HEK293T (cell line): ENCODE data around the gene KIF3A.

ENCODE experiments used
- BHLHE40 ChIP-seq: fragments of 450-650 bp; IDR thresholded peaks from 2 replicates; pipeline ENCODE4 v1.6.1; 2016; ENCODE audit warnings: mild to moderate bottlenecking, moderate library complexity, borderline replicate concordance
- CTBP1 ChIP-seq: fragments of 450-650 bp; IDR thresholded peaks from 2 replicates; pipeline ENCODE4 v1.6.1; 2016; ENCODE audit warnings: borderline replicate concordance
- FOXA1 ChIP-seq: fragments of 450-650 bp; IDR thresholded peaks from 2 replicates; pipeline ENCODE4 v1.6.1; 2016; ENCODE audit warnings: mild to moderate bottlenecking
- FOXM1 ChIP-seq: fragments of 450-650 bp; IDR thresholded peaks from 2 replicates; pipeline ENCODE4 v1.6.1; 2017; ENCODE audit warnings: mild to moderate bottlenecking, borderline replicate concordance
- HDGF ChIP-seq: fragments of 450-650 bp; IDR thresholded peaks from 2 replicates; pipeline ENCODE4 v1.6.1; 2017; ENCODE audit warnings: antibody characterized with exemption, borderline replicate concordance
- L3MBTL2 ChIP-seq: fragments of 450-650 bp; conservative IDR thresholded peaks from 2 replicates; pipeline ENCODE4 v1.6.1; 2016; ENCODE audit warnings: mild to moderate bottlenecking
- SP1 ChIP-seq: fragments of 450-650 bp; IDR thresholded peaks from 2 replicates; pipeline ENCODE4 v1.6.1; 2017
- SUZ12 ChIP-seq: fragments of 450-650 bp; IDR thresholded peaks from 2 replicates; pipeline ENCODE4 v1.6.1; 2016; ENCODE audit warnings: mild to moderate bottlenecking

- TF ChIP-seq L3MBTL2 (no peak), HDGF (no peak), SUZ12 (no peak), BHLHE40 (no peak), CTBP1 (no peak), SP1 (no peak), FOXA1 (no peak), FOXM1 (no peak)
Measured at GRCh38 chr5:132689513-132689912, 47.8 kb downstream of the KIF3A start.
